Measurements from ENCODE around the gene IL17RC.

The IL17RC gene

GRCh38 chr3:9957214-9957613, 40.3 kb downstream of the IL17RC start:
- DNase-seq (ENCODE audit: low spot score in 2 of 2), result no peak
- Mint-ChIP-seq H3K36me3 (ENCODE audit: insufficient read depth) (peaks cover 6% of the 10 kb centered on the region), H3K27ac (ENCODE audit: low read depth) (no peak overlapping the region), H3K9me3 (no peaks in the 10 kb centered on the region), H3K27me3 (no peaks in the 10 kb centered on the region), H3K4me1 (peaks cover 3% of the 10 kb centered on the region), H3K4me3 (no peak overlapping the region)
- ATAC-seq (replicated peaks; ENCODE audit: extremely low read depth, poor library complexity, severe bottlenecking), result no peak

- H3K4me1 Mint-ChIP-seq, result no peaks in the 10 kb centered on the region
- no peaks in the 10 kb centered on the region for H3K27me3 Mint-ChIP-seq
- H3K27ac Mint-ChIP-seq (ENCODE audit: low read depth), result no peak overlapping the region
- H3K36me3 Mint-ChIP-seq (ENCODE audit: insufficient read depth), result peaks cover 45% of the 10 kb centered on the region
- ATAC-seq (replicated peaks; ENCODE audit: extremely low read depth, poor library complexity, severe bottlenecking) (no peak), DNase-seq (ENCODE audit: low spot score in 2 of 2) (no peak)
- H3K9me3 Mint-ChIP-seq, result no peaks in the 10 kb centered on the region
- H3K4me3 Mint-ChIP-seq, result no peak overlapping the region
Measured at GRCh38 chr3:9965200-9965875, 48.4 kb downstream of the IL17RC start.

GRCh38 chr3:9966841-9967240, 49.9 kb downstream of the IL17RC start:
- no peak for ATAC-seq (replicated peaks; ENCODE audit: extremely low read depth, poor library complexity, severe bottlenecking)
- Mint-ChIP-seq H3K9me3 (no peaks in the 10 kb centered on the region), H3K4me1 (no peaks in the 10 kb centered on the region), H3K36me3 (ENCODE audit: insufficient read depth) (peaks cover 59% of the 10 kb centered on the region), H3K27me3 (no peaks in the 10 kb centered on the region), H3K4me3 (no peak overlapping the region), H3K27ac (ENCODE audit: low read depth) (no peak overlapping the region)
- no peak for DNase-seq (ENCODE audit: low spot score in 2 of 2)

- Mint-ChIP-seq H3K9me3 (no peaks in the 10 kb centered on the region), H3K27ac (ENCODE audit: low read depth) (no peak overlapping the region), H3K27me3 (no peaks in the 10 kb centered on the region), H3K4me1 (no peaks in the 10 kb centered on the region), H3K36me3 (ENCODE audit: insufficient read depth) (peaks cover 73% of the 10 kb centered on the region), H3K4me3 (no peak overlapping the region)
- no peak for DNase-seq (ENCODE audit: low spot score in 2 of 2)
- no peak for ATAC-seq (replicated peaks; ENCODE audit: extremely low read depth, poor library complexity, severe bottlenecking)
Measured at GRCh38 chr3:9969632-9970019, 52.7 kb downstream of the IL17RC start.

- Mint-ChIP-seq H3K27ac (ENCODE audit: low read depth) (no peak overlapping the region), H3K27me3 (no peaks in the 10 kb centered on the region), H3K4me3 (no peak overlapping the region), H3K9me3 (no peaks in the 10 kb centered on the region), H3K36me3 (ENCODE audit: insufficient read depth) (peaks cover 77% of the 10 kb centered on the region), H3K4me1 (no peaks in the 10 kb centered on the region)
- ATAC-seq (replicated peaks; ENCODE audit: extremely low read depth, poor library complexity, severe bottlenecking) (no peak), DNase-seq (ENCODE audit: low spot score in 2 of 2) (no peak)
Measured at GRCh38 chr3:9970020-9970652, 53.2 kb downstream of the IL17RC start.

- H3K4me3 Mint-ChIP-seq, result no peak overlapping the region
- peak overlapping the region; percentile 20 for H3K27ac Mint-ChIP-seq (ENCODE audit: low read depth)
Measured at GRCh38 chr3:9976721-9977709, 60.1 kb downstream of the IL17RC start.

GRCh38 chr3:9978710-9979305, 61.9 kb downstream of the IL17RC start:
- DNase-seq (ENCODE audit: low spot score in 2 of 2) (no peak), ATAC-seq (replicated peaks; ENCODE audit: extremely low read depth, poor library complexity, severe bottlenecking) (no peak)
- H3K4me3 Mint-ChIP-seq, result no peak overlapping the region

More at GRCh38 chr3:9976721-9977709, 60.1 kb downstream of the IL17RC start:
- peaks cover 70% of the 10 kb centered on the region for H3K36me3 Mint-ChIP-seq (ENCODE audit: insufficient read depth)
- DNase-seq (ENCODE audit: low spot score in 2 of 2) (no peak), ATAC-seq (replicated peaks; ENCODE audit: extremely low read depth, poor library complexity, severe bottlenecking) (no peak)
- peaks cover 12% of the 10 kb centered on the region for H3K4me1 Mint-ChIP-seq
- H3K9me3 Mint-ChIP-seq, result no peaks in the 10 kb centered on the region
- no peaks in the 10 kb centered on the region for H3K27me3 Mint-ChIP-seq

GRCh38 chr3:9980251-9980650, 63.4 kb downstream of the IL17RC start:
- DNase-seq (ENCODE audit: low spot score in 2 of 2) (no peak), ATAC-seq (replicated peaks; ENCODE audit: extremely low read depth, poor library complexity, severe bottlenecking) (no peak)
- H3K4me1 Mint-ChIP-seq, result peaks cover 12% of the 10 kb centered on the region
- H3K27ac Mint-ChIP-seq (ENCODE audit: low read depth), result no peak overlapping the region
- peaks cover 47% of the 10 kb centered on the region for H3K36me3 Mint-ChIP-seq (ENCODE audit: insufficient read depth)
- no peaks in the 10 kb centered on the region for H3K9me3 Mint-ChIP-seq
- H3K4me3 Mint-ChIP-seq, result no peak overlapping the region
- H3K27me3 Mint-ChIP-seq, result no peaks in the 10 kb centered on the region

More at GRCh38 chr3:9978710-9979305, 61.9 kb downstream of the IL17RC start:
- Mint-ChIP-seq H3K4me1 (peaks cover 12% of the 10 kb centered on the region), H3K9me3 (no peaks in the 10 kb centered on the region), H3K27me3 (no peaks in the 10 kb centered on the region), H3K36me3 (ENCODE audit: insufficient read depth) (peaks cover 58% of the 10 kb centered on the region), H3K27ac (ENCODE audit: low read depth) (no peak overlapping the region)

All from central memory CD8-positive, alpha-beta T cell (primary cell).